HG02798 (cell line): Measurements from ENCODE around the gene AKAP1.

Experiments
- ATAC-seq: cut with Tn5 transposase; IDR thresholded peaks from one replicate; pipeline ENCODE4 v1.9.1; 2021; ENCODE audit warnings: mild to moderate bottlenecking; ENCODE audit not compliant: unreplicated experiment, poor library complexity

Gene AKAP1

GRCh38 chr17:57084802-57085447 is at the start of gene AKAP1:
AKAP1 (plus strand) TSS chr17:57085246; CDS start chr17:57105465, 20,219 bp downstream.
- ATAC-seq, result peak; percentile 88

GRCh38 chr17:57035971-57036481 is 49.0 kb upstream of the AKAP1 start:
- ATAC-seq, result no peak

GRCh38 chr17:57037411-57037810 is 47.6 kb upstream of the AKAP1 start:
- no peak for ATAC-seq

- no peak for ATAC-seq
Measured at GRCh38 chr17:57038486-57038885, 46.6 kb upstream of the AKAP1 start.

- no peak for ATAC-seq
Measured at GRCh38 chr17:57040571-57040970, 44.5 kb upstream of the AKAP1 start.

- no peak for ATAC-seq
Measured at GRCh38 chr17:57043276-57043675, 41.8 kb upstream of the AKAP1 start.

GRCh38 chr17:57044976-57045867 is 39.8 kb upstream of the AKAP1 start:
- ATAC-seq, result no peak

GRCh38 chr17:57045868-57046704 is 39.0 kb upstream of the AKAP1 start:
- peak; percentile 81 for ATAC-seq

- ATAC-seq, result peak; percentile 14
Measured at GRCh38 chr17:57046749-57047148, 38.3 kb upstream of the AKAP1 start.

- no peak for ATAC-seq
Measured at GRCh38 chr17:57048096-57048495, 37.0 kb upstream of the AKAP1 start.

- no peak for ATAC-seq
Measured at GRCh38 chr17:57050306-57050705, 34.7 kb upstream of the AKAP1 start.

- no peak for ATAC-seq
Measured at GRCh38 chr17:57051886-57052361, 33.1 kb upstream of the AKAP1 start.

- no peak for ATAC-seq
Measured at GRCh38 chr17:57062865-57063264, 22.2 kb upstream of the AKAP1 start.

GRCh38 chr17:57067162-57067561 is 17.9 kb upstream of the AKAP1 start:
- ATAC-seq, result no peak

- ATAC-seq, result no peak
Measured at GRCh38 chr17:57067781-57068180, 17.3 kb upstream of the AKAP1 start.

GRCh38 chr17:57068222-57068658 is 16.8 kb upstream of the AKAP1 start:
- ATAC-seq, result no peak

- ATAC-seq, result no peak
Measured at GRCh38 chr17:57068707-57069106, 16.3 kb upstream of the AKAP1 start.

GRCh38 chr17:57071991-57072944 is 12.8 kb upstream of the AKAP1 start:
- ATAC-seq, result no peak

GRCh38 chr17:57073626-57074025 is 11.4 kb upstream of the AKAP1 start:
- no peak for ATAC-seq
